Activated naive CD4-positive, alpha-beta T cell treated with anti-CD3 and anti-CD28 coated beads, Interleukin-2, amount 50 U/mL, for 24 hours (primary cell): Measurements from ENCODE around the gene HPS3.

Experiments used
- H3K27ac Mint-ChIP-seq: one replicate; pipeline ENCODE4 v1.8.0; 2021; ENCODE audit warnings: mild to moderate bottlenecking, mixed read lengths
- H3K27me3 Mint-ChIP-seq: one replicate; pipeline ENCODE4 v1.8.0; 2021; ENCODE audit warnings: mixed read lengths
- H3K36me3 Mint-ChIP-seq: one replicate; pipeline ENCODE4 v1.8.0; 2021; ENCODE audit warnings: mixed read lengths
- H3K4me1 Mint-ChIP-seq: one replicate; pipeline ENCODE4 v1.8.0; 2021; ENCODE audit warnings: mixed read lengths
- H3K4me3 Mint-ChIP-seq: one replicate; pipeline ENCODE4 v1.8.0; 2021; ENCODE audit warnings: mild to moderate bottlenecking, mixed read lengths
- H3K9me3 Mint-ChIP-seq: one replicate; pipeline ENCODE4 v1.8.0; 2021; ENCODE audit warnings: mixed read lengths

HPS3 gene

DNA sequence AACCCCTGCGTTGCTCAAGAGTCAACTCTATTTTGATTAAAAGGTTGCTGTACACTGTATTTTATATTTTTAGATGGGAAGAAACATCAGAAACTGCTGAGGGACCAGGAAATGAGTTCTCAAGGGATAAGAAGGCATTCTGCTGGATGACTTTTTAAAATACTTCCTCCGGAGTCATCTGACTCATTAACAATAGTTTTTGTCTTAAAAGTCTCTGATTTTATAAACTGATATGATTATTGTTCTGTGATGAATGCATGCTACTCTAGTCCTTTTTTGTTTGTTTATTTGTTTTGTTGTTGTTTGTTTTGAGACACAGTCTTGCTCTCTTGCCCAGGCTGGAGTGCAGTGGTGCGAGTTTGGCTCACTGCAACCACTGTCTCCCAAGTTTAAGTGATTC, 25.0 kb upstream of the HPS3 start:
- no peak overlapping the region for H3K4me3 Mint-ChIP-seq
- no peaks in the 10 kb centered on the region for H3K9me3 Mint-ChIP-seq
- H3K36me3 Mint-ChIP-seq, result peaks cover 1% of the 10 kb centered on the region
- H3K27ac Mint-ChIP-seq, result no peak overlapping the region
- H3K4me1 Mint-ChIP-seq, result no peaks in the 10 kb centered on the region
- peaks cover 2% of the 10 kb centered on the region for H3K27me3 Mint-ChIP-seq

GRCh38 chr3:149114458-149114857, 15.0 kb upstream of the HPS3 start:
- H3K27me3 Mint-ChIP-seq, result no peaks in the 10 kb centered on the region
- no peaks in the 10 kb centered on the region for H3K9me3 Mint-ChIP-seq
- no peak overlapping the region for H3K27ac Mint-ChIP-seq
- H3K4me1 Mint-ChIP-seq, result no peaks in the 10 kb centered on the region
- H3K4me3 Mint-ChIP-seq, result no peak overlapping the region
- no peaks in the 10 kb centered on the region for H3K36me3 Mint-ChIP-seq

DNA sequence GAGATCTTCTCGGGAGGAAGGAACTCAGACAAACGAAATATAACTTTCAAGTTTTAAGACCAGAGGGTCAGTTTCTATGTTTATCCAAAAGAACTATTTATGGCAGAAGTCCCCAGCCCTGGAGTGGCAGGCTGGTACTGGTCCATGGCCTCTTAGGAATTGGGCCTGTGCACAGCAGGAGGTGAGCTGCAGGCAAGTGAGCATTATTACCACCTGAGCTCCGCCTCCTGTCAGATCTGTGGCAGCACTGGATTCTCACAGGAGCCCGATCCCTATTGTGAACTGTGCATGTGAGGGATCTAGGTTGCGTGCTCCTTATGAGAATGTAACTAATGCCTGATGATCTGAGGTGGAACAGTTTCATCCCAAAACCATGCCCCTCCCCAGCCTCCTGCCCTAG, 14.3 kb upstream of the HPS3 start:
- H3K4me1 Mint-ChIP-seq, result no peaks in the 10 kb centered on the region
- H3K9me3 Mint-ChIP-seq, result no peaks in the 10 kb centered on the region
- no peak overlapping the region for H3K27ac Mint-ChIP-seq
- no peak overlapping the region for H3K4me3 Mint-ChIP-seq
- H3K36me3 Mint-ChIP-seq, result no peaks in the 10 kb centered on the region
- no peaks in the 10 kb centered on the region for H3K27me3 Mint-ChIP-seq

DNA sequence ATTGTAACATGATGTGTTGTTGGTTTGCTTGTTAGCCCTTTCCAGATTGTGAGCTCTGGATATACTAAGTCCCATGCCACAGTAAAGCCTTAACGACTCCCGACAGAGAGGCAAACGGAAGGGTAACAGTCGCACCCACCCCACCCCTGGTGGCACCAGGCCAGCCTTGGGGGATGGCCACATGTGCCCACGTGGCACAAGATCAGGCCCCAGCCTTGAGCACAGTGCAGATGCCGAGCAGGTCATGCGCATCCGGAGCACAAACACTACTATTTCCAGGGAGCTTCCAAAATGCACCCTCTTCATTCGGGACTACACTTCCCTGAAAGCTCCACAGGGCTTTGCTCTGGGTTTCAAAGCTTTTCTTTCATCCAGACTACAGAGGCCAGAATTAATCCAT, 10.7 kb upstream of the HPS3 start:
- H3K4me1 Mint-ChIP-seq, result peaks cover 4% of the 10 kb centered on the region
- H3K4me3 Mint-ChIP-seq, result no peak overlapping the region
- no peak overlapping the region for H3K27ac Mint-ChIP-seq
- H3K27me3 Mint-ChIP-seq, result no peaks in the 10 kb centered on the region
- H3K36me3 Mint-ChIP-seq, result no peaks in the 10 kb centered on the region
- H3K9me3 Mint-ChIP-seq, result no peaks in the 10 kb centered on the region

DNA sequence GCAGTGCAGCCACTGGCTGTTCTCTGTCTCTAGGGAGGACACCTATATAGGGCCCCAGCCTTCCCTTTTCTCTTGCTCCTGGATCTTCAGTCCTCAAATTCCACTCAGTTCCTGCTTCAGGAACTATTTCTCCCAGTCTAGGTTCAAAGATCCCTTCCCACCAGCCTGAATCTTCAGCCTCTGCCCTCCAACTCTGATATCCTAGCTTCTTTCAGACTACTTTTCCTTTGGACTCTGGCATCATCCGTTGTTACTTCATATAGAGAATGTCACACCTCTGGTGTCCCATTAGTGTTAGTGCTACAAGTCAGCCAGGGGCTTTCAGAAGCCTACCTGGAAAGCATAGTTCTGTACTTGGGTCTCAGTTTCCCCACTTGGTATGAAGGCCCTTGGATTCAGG, 10.0 kb upstream of the HPS3 start:
- Mint-ChIP-seq H3K9me3 (no peaks in the 10 kb centered on the region), H3K36me3 (no peaks in the 10 kb centered on the region), H3K4me1 (peaks cover 4% of the 10 kb centered on the region), H3K4me3 (no peak overlapping the region), H3K27me3 (no peaks in the 10 kb centered on the region), H3K27ac (no peak overlapping the region)

DNA sequence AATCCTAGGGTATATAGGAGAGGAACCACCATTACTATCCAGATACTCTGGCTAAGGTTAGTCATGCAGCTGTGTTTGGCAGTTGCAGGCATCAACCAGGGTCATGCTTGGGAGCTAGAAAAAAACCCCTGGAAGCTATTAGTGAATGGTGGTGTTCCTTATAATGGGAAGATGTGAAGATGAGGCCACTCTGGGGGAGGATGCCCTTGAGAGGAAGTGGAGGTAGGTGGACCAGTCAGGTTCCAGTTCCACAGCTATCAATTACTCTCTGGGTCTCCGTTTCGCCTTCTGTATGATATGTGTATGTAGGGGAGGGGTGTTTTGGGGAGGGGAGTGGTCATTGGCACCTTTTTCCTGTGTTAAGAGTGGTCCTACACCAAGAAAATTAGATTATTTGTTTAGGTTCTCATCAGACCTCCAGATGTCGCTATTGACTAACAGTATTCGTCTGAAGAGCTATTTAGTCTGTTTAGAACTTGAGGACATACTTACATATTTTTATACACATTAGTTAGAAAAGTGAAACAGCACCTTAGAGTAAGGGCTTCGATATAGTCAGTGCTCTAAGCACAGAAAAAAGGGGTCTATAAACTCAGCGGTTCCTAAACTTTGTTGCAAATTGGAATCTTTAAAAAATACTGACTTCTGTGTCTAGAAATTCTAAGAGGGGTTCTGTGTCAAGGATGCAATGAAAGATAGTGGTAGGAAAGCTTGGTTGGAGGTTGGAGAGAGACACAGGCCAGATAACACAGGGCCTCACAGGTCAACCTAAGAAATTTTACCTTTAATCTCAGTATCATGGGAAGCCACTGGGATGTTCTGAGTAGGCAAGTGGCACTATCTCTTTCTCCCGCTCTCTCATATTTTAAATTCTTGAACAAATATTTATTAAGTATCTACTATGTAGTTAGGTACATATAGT, 9.1 kb upstream of the HPS3 start:
- Mint-ChIP-seq H3K4me3 (no peak overlapping the region), H3K27ac (no peak overlapping the region), H3K4me1 (peaks cover 4% of the 10 kb centered on the region), H3K36me3 (no peaks in the 10 kb centered on the region), H3K27me3 (no peaks in the 10 kb centered on the region), H3K9me3 (no peaks in the 10 kb centered on the region)

- Mint-ChIP-seq H3K4me1 (peaks cover 4% of the 10 kb centered on the region), H3K27ac (no peak overlapping the region), H3K4me3 (no peak overlapping the region), H3K36me3 (no peaks in the 10 kb centered on the region), H3K27me3 (no peaks in the 10 kb centered on the region), H3K9me3 (no peaks in the 10 kb centered on the region)
Measured at GRCh38 chr3:149122721-149123578, 6.5 kb upstream of the HPS3 start.

GRCh38 chr3:149128821-149129220, 617 bp upstream of the HPS3 start:
- H3K27ac Mint-ChIP-seq, result no peak overlapping the region
- peak overlapping the region; percentile 97 for H3K4me3 Mint-ChIP-seq
- peaks cover 3% of the 10 kb centered on the region for H3K36me3 Mint-ChIP-seq
- H3K27me3 Mint-ChIP-seq, result no peaks in the 10 kb centered on the region
- H3K9me3 Mint-ChIP-seq, result no peaks in the 10 kb centered on the region
- H3K4me1 Mint-ChIP-seq, result peaks cover 37% of the 10 kb centered on the region

DNA sequence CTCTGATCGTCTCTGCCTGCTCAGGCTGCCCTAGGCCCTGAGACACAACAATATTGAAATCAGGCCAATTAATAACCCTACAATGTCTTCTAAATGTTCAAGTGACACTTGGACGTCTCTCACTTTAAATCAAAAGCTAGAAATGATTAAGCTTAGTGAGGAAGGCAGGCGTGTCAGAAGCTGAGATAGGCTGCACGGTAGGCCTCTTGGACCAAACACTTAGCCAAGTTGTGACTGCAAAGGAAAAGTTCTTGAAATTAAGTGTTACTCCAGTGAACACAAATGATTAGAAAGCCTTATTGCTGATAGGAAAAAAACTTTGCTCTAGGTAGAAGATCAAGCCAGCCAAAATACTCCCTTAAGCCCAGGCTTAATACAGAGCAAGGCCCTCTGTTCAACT, 2.2 kb downstream of the HPS3 start:
- peak overlapping the region; percentile 80 for H3K27ac Mint-ChIP-seq

GRCh38 chr3:149134575-149134974, 5.1 kb downstream of the HPS3 start:
- Mint-ChIP-seq H3K4me1 (peaks cover 55% of the 10 kb centered on the region), H3K36me3 (peaks cover 4% of the 10 kb centered on the region), H3K27me3 (no peaks in the 10 kb centered on the region), H3K9me3 (no peaks in the 10 kb centered on the region), H3K27ac (no peak overlapping the region), H3K4me3 (no peak overlapping the region)

More for the DNA sequence above, 2.2 kb downstream of the HPS3 start:
- Mint-ChIP-seq H3K9me3 (no peaks in the 10 kb centered on the region), H3K4me1 (peaks cover 52% of the 10 kb centered on the region), H3K4me3 (peak overlapping the region; percentile 97), H3K36me3 (peaks cover 4% of the 10 kb centered on the region), H3K27me3 (no peaks in the 10 kb centered on the region)

- Mint-ChIP-seq H3K27me3 (no peaks in the 10 kb centered on the region), H3K27ac (no peak overlapping the region), H3K4me3 (no peak overlapping the region), H3K36me3 (peaks cover 17% of the 10 kb centered on the region), H3K9me3 (no peaks in the 10 kb centered on the region), H3K4me1 (peaks cover 11% of the 10 kb centered on the region)
Measured at GRCh38 chr3:149142682-149143081, 13.2 kb downstream of the HPS3 start.

- Mint-ChIP-seq H3K4me1 (peaks cover 3% of the 10 kb centered on the region), H3K36me3 (peaks cover 16% of the 10 kb centered on the region), H3K4me3 (peak overlapping the region; percentile 43), H3K9me3 (no peaks in the 10 kb centered on the region), H3K27me3 (no peaks in the 10 kb centered on the region), H3K27ac (peak overlapping the region; percentile 9)
Measured at GRCh38 chr3:149145356-149145755, 15.9 kb downstream of the HPS3 start.

- Mint-ChIP-seq H3K4me3 (no peak overlapping the region), H3K27ac (no peak overlapping the region), H3K4me1 (peaks cover 3% of the 10 kb centered on the region), H3K9me3 (no peaks in the 10 kb centered on the region), H3K27me3 (no peaks in the 10 kb centered on the region), H3K36me3 (peaks cover 16% of the 10 kb centered on the region)
Measured at GRCh38 chr3:149145974-149146373, 16.5 kb downstream of the HPS3 start.

DNA sequence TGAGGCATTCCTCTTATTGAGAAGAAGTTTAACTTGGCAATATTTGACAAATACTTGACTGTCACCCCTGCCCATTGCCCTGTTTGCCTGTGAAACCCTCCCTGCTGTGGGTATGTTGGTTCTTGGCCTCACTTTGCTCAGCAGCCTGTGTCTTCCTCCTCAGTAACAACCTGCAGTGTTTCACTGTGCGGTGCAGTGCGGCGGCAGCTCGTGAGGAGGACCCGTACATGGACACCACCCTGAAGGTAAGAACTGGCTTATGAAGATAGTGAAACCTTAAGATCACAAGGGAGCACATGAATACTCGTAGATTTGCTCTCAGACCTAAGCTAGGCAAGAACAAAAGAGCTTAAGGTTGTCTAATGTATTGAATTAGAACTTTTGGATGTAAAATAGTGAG, 21.0 kb downstream of the HPS3 start:
- no peak overlapping the region for H3K27ac Mint-ChIP-seq
- H3K27me3 Mint-ChIP-seq, result no peaks in the 10 kb centered on the region
- H3K4me1 Mint-ChIP-seq, result peaks cover 8% of the 10 kb centered on the region
- no peak overlapping the region for H3K4me3 Mint-ChIP-seq
- no peaks in the 10 kb centered on the region for H3K9me3 Mint-ChIP-seq
- peaks cover 9% of the 10 kb centered on the region for H3K36me3 Mint-ChIP-seq

DNA sequence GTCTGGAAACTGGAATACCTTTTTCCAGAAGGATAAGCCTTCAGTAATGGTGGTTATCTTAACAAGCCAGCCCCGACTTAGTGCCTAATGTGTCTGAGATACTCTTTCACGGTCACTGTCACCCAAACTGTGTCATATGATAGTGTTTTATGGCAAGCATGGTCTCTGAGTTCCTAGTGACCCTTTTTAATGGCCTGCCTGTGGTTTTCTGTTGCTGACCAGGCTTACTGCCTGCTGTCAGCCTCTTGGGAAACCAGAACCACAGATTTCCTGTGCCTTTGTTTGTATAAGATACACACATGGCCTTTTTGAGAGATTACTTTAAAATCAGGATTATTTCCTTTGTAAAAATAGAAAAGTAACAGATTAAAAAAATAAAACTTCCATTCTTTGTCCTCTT, 22.4 kb downstream of the HPS3 start:
- H3K27me3 Mint-ChIP-seq, result no peaks in the 10 kb centered on the region
- peaks cover 8% of the 10 kb centered on the region for H3K36me3 Mint-ChIP-seq
- peaks cover 8% of the 10 kb centered on the region for H3K4me1 Mint-ChIP-seq
- H3K27ac Mint-ChIP-seq, result no peak overlapping the region
- H3K4me3 Mint-ChIP-seq, result no peak overlapping the region
- no peaks in the 10 kb centered on the region for H3K9me3 Mint-ChIP-seq

- peaks cover 10% of the 10 kb centered on the region for H3K36me3 Mint-ChIP-seq
- H3K4me3 Mint-ChIP-seq, result no peak overlapping the region
- no peaks in the 10 kb centered on the region for H3K9me3 Mint-ChIP-seq
- no peaks in the 10 kb centered on the region for H3K27me3 Mint-ChIP-seq
- peaks cover 8% of the 10 kb centered on the region for H3K4me1 Mint-ChIP-seq
- H3K27ac Mint-ChIP-seq, result no peak overlapping the region
Measured at GRCh38 chr3:149152420-149152819, 23.0 kb downstream of the HPS3 start.
